IMR-90 (cell line): ENCODE measurements around the gene SLC49A4. TPM values are rescaled to one million over a fixed set of nuclear protein-coding genes. Genes with fewer than 3 reads are reported as not detected.

Source experiments
- ATAC-seq: fragments of 200-7000 bp; cut with Tn5 transposase; 2 replicates; pipeline ENCODE4 v1.9.1; 2020; ENCODE audit warnings: low read depth, mild to moderate bottlenecking, moderate library complexity
- BruUV-seq: library from RNA; stranded (reverse); fragments of 400-500 nt; replicated peaks from 2 replicates; lab custom pipeline; 2021; lab: Mats Ljungman, UMichigan
- CTCF ChIA-PET: fragments of 300-600 bp; formaldehyde crosslinking; extraction: SDS; loops from one replicate; lab custom pipeline; 2021; ENCODE audit warnings: antibody characterized with exemption; lab: Yijun Ruan, JAX
- POLR2A ChIA-PET: fragments of 300-600 bp; sonication (Branson Sonifier 250); formaldehyde crosslinking; loops from one replicate; lab custom pipeline; 2022; ENCODE audit warnings: antibody characterized with exemption; ENCODE audit not compliant: unreplicated experiment; lab: Charles Lee
- DNase-seq: peaks from one replicate; pipeline ENCODE4 v3.0.0; 2013
- H2AFZ ChIP-seq: replicated peaks from 2 replicates; pipeline ENCODE3; 2013; ENCODE audit warnings: low read length, mild to moderate bottlenecking; ENCODE audit not compliant: poor library complexity
- H2AK5ac ChIP-seq: 2 replicates; pipeline ENCODE4 v1.6.1; 2013; ENCODE audit warnings: low read depth, low read length, inconsistent platforms
- H2AK9ac ChIP-seq: replicated peaks from 2 replicates; pipeline ENCODE3; 2013; ENCODE audit warnings: mild to moderate bottlenecking, low read depth, low read length, moderate library complexity; ENCODE audit not compliant: poor library complexity
- H2BK120ac ChIP-seq: 2 replicates; pipeline ENCODE4 v1.6.1; 2013; ENCODE audit warnings: low read depth, low read length, inconsistent platforms
- H2BK15ac ChIP-seq: 3 replicates; pipeline ENCODE4 v1.6.1; 2013; ENCODE audit warnings: low read depth, low read length, inconsistent platforms
- H2BK20ac ChIP-seq: 2 replicates; pipeline ENCODE4 v1.6.1; 2013; ENCODE audit warnings: low read depth, mild to moderate bottlenecking, inconsistent platforms, low read length, moderate library complexity
- H2BK5ac ChIP-seq: 2 replicates; pipeline ENCODE4 v1.6.1; 2013; ENCODE audit warnings: mild to moderate bottlenecking, low read depth, low read length, inconsistent platforms; ENCODE audit not compliant: poor library complexity, severe bottlenecking
- H3K14ac ChIP-seq: replicated peaks from 2 replicates; pipeline ENCODE4 v1.6.1; 2013; ENCODE audit warnings: low read depth, low read length, inconsistent platforms
- H3K18ac ChIP-seq: 2 replicates; pipeline ENCODE4 v1.6.1; 2013; ENCODE audit warnings: low read depth, low read length, control low read depth
- H3K23ac ChIP-seq: 2 replicates; pipeline ENCODE4 v1.6.1; 2013; ENCODE audit warnings: low read depth, low read length, inconsistent platforms
- H3K27ac ChIP-seq: 2 replicates; pipeline ENCODE4 v1.5.1; 2013; ENCODE audit warnings: mild to moderate bottlenecking, control low read depth, low read length; ENCODE audit not compliant: insufficient read depth
- H3K27me3 ChIP-seq: 2 replicates; pipeline ENCODE4 v1.6.1; 2013; ENCODE audit warnings: low read length; ENCODE audit not compliant: control insufficient read depth, insufficient read depth
- H3K36me3 ChIP-seq: 2 replicates; pipeline ENCODE4 v1.6.1; 2013; ENCODE audit warnings: low read length, mixed read lengths; ENCODE audit not compliant: control insufficient read depth, insufficient read depth
- H3K4ac ChIP-seq: 2 replicates; pipeline ENCODE4 v1.6.1; 2013; ENCODE audit warnings: low read depth, low read length, inconsistent platforms
- H3K4me1 ChIP-seq: 2 replicates; pipeline ENCODE4 v1.6.1; 2013; ENCODE audit warnings: low read length, mixed read lengths; ENCODE audit not compliant: control insufficient read depth, insufficient read depth
- H3K4me2 ChIP-seq: 2 replicates; pipeline ENCODE4 v1.6.1; 2013; ENCODE audit warnings: low read depth, mild to moderate bottlenecking, control low read depth, low read length, moderate library complexity
- H3K4me3 ChIP-seq: 2 replicates; pipeline ENCODE4 v1.5.1; 2013; ENCODE audit warnings: low read depth, mild to moderate bottlenecking, control low read depth, low read length, moderate library complexity; ENCODE audit not compliant: insufficient read depth
- H3K56ac ChIP-seq: 2 replicates; pipeline ENCODE4 v1.6.1; 2013; ENCODE audit warnings: low read length, inconsistent platforms; ENCODE audit not compliant: insufficient read depth; ENCODE audit errors: extremely low read depth
- H3K79me1 ChIP-seq, 2 experiments: 2 replicates each; pipeline ENCODE4 v1.6.1; 2013; ENCODE audit warnings: low read length in 2 of 2, inconsistent platforms in 1 of 2, low read depth in 1 of 2
- H3K9ac ChIP-seq: 2 replicates; pipeline ENCODE4 v1.6.1; 2013; ENCODE audit warnings: low read depth, low read length, control low read depth
- H3K9me1 ChIP-seq: 2 replicates; pipeline ENCODE4 v1.6.1; 2013; ENCODE audit warnings: low read length, inconsistent platforms; ENCODE audit not compliant: insufficient read depth
- H3K9me3 ChIP-seq: 2 replicates; pipeline ENCODE4 v1.6.1; 2013; ENCODE audit warnings: low read length; ENCODE audit not compliant: control insufficient read depth, insufficient read depth
- H4K20me1 ChIP-seq: 2 replicates; pipeline ENCODE4 v1.6.1; 2013; ENCODE audit warnings: low read length, inconsistent platforms; ENCODE audit not compliant: insufficient read depth
- H4K5ac ChIP-seq: 2 replicates; pipeline ENCODE4 v1.6.1; 2013; ENCODE audit warnings: mild to moderate bottlenecking, low read depth, low read length, control low read depth
- H4K8ac ChIP-seq, 2 experiments: 2 replicates each; pipeline ENCODE4 v1.6.1; 2013; ENCODE audit warnings: low read depth in 2 of 2, low read length in 2 of 2, control low read depth in 1 of 2, inconsistent platforms in 1 of 2
- H4K91ac ChIP-seq: 2 replicates; pipeline ENCODE4 v1.6.1; 2013; ENCODE audit warnings: low read depth, low read length, inconsistent platforms; ENCODE audit not compliant: insufficient read depth
- BHLHE40 ChIP-seq: fragments of 150-350 bp; IDR thresholded peaks from 2 replicates; pipeline ENCODE4 v1.6.1; 2016; ENCODE audit warnings: mild to moderate bottlenecking, low read depth, low read length
- CHD1 ChIP-seq: IDR thresholded peaks from 2 replicates; pipeline ENCODE4 v1.6.1; 2012; ENCODE audit warnings: low read depth, low read length, improper control_type of control experiment
- FOS ChIP-seq: fragments of 150-350 bp; IDR thresholded peaks from 2 replicates; pipeline ENCODE4 v1.6.1; 2016; ENCODE audit warnings: low read depth, low read length
- MAFK ChIP-seq: IDR thresholded peaks from 2 replicates; pipeline ENCODE4 v1.6.1; 2012; ENCODE audit warnings: low read depth, low read length, improper control_type of control experiment
- MAZ ChIP-seq: IDR thresholded peaks from 2 replicates; pipeline ENCODE4 v1.6.1; 2012; ENCODE audit warnings: low read depth, mild to moderate bottlenecking, low read length, improper control_type of control experiment, moderate library complexity, borderline replicate concordance
- POLR2A ChIP-seq: IDR thresholded peaks from 2 replicates; pipeline ENCODE4 v1.6.1; 2012; ENCODE audit warnings: mild to moderate bottlenecking, low read depth, low read length
- SMC3 ChIP-seq: fragments of 150-350 bp; IDR thresholded peaks from 2 replicates; pipeline ENCODE4 v1.6.1; 2016; ENCODE audit warnings: low read depth, mild to moderate bottlenecking, antibody characterized with exemption, low read length, moderate library complexity
- WGBS, 2 experiments: methylation state at CpG; one replicate each; pipeline versions ENCODE4 v1.1.5 to v1.1.7; 2013; ENCODE audit warnings: missing lambda C conversion rate in 2 of 2; ENCODE audit not compliant: insufficient read length in 1 of 2; ENCODE audit errors: extremely low coverage in 2 of 2; 5-methylcytosine and 5-hydroxymethylcytosine counted together
- dilution Hi-C: fragments of 300-500 bp; cut with HindIII; formaldehyde crosslinking; loops from one replicate; pipeline ENCODE4 v1.14.3; 2018; ENCODE audit warnings: low sequenced_read_pairs; ENCODE audit not compliant: unreplicated experiment
- in situ Hi-C: fragments of 300-500 bp; cut with MboI; formaldehyde crosslinking; loops from 3 replicates; pipeline ENCODE4 v1.14.3; 2019; ENCODE audit warnings: low sequenced_read_pairs, inconsistent platforms, mixed read lengths
- intact Hi-C: fragments of 100-400 bp; cut with micrococcal nuclease; formaldehyde crosslinking; loops from 2 replicates; pipeline ENCODE4 v1.10.0; 2022
- polyA plus RNA-seq, 3 experiments: library from polyadenylated mRNA; depleted of rRNA; stranded (reverse); fragments of >200 nt; gene quantifications; 2 replicates each; pipeline ENCODE4 v1.2.3, GENCODE V29; 2012; ENCODE audit warnings: low replicate concordance in 1 of 3
- total RNA-seq: library from RNA; depleted of rRNA; stranded (reverse); fragments of >200 nt; gene quantifications from 2 replicates; pipeline ENCODE4 v1.2.3, GENCODE V29; 2012

The SLC49A4 gene
- total and polyA plus RNA-seq, 2 of the 4 experiments (the other 2 are of a cell fraction): 6.5 to 6.8 TPM

DNA sequence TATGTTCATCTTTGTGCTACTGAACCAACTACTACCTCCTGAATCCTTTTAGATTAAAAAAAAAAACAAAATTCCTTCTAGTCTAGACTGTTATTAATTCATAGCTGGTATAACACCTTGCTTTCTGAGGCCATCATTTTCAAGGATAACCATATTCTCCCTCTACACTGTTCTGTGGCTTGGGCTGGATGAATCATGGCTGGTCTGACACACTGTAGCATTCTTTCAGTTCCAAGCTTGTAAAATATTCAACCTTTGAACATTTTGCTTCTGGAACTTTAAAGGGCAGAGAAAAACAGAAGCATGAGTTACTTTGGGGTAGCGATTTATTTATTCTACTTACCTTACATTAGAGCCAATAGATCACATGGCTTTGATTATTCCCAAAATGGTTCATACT is 8.8 kb upstream of the SLC49A4 start:
- H3K9me3 ChIP-seq: no peaks in the 10 kb centered on the region
- peaks cover 4% of the 10 kb centered on the region; the same call in 1 of the 2 replicates for H3K9me1 ChIP-seq
- TF ChIP-seq FOS (peak; percentile 45; the same call in 1 of the 2 replicates), BHLHE40 (no peak), MAZ (no peak), MAFK (no peak), SMC3 (no peak), POLR2A (no peak), CHD1 (no peak)
- H3K4me3 ChIP-seq: no peak overlapping the region
- H4K20me1 ChIP-seq: no peaks in the 10 kb centered on the region; the same call in 1 of the 2 replicates
- intact Hi-C loops (no loop called here), in situ Hi-C loops (no loop called here), dilution Hi-C loops (no loop called here)
- H3K79me1 ChIP-seq: peaks cover 0 to 8% of the 10 kb centered on the region in 2 experiments; a peak in 1 of 4 replicates
- H4K5ac ChIP-seq: no peak overlapping the region
- H3K27me3 ChIP-seq: no peaks in the 10 kb centered on the region
- H3K14ac ChIP-seq: no peak overlapping the region
- no peak overlapping the region for H2BK5ac ChIP-seq
- no peak overlapping the region for H4K91ac ChIP-seq
- peak; percentile 94 for ATAC-seq
- BruUV-seq: no TSS peak
- peaks cover 3% of the 10 kb centered on the region for H3K4me1 ChIP-seq
- no peak overlapping the region for H2BK15ac ChIP-seq
- H3K4me2 ChIP-seq: peak overlapping the region; percentile 60; the same call in 1 of the 2 replicates
- H2BK120ac ChIP-seq: no peak overlapping the region
- H3K9ac ChIP-seq: no peak overlapping the region
- CTCF ChIA-PET: no interaction called here
- no peak overlapping the region for H3K27ac ChIP-seq
- no peak overlapping the region for H3K4ac ChIP-seq
- POLR2A ChIA-PET: no interaction called here
- H2AFZ ChIP-seq: no peak overlapping the region
- no peak overlapping the region for H2BK20ac ChIP-seq
- no peak overlapping the region for H2AK9ac ChIP-seq
- no peak overlapping the region for H3K56ac ChIP-seq
- H4K8ac ChIP-seq: no peak overlapping the region
- H3K18ac ChIP-seq: no peak overlapping the region
- H3K36me3 ChIP-seq: no peaks in the 10 kb centered on the region
- no peak overlapping the region for H2AK5ac ChIP-seq
- no peak overlapping the region for H3K23ac ChIP-seq
- peak; percentile 74 for DNase-seq
- WGBS, 2 experiments: no CpG with 5 or more reads among the region's 1 CpG
